GM12873 (cell line): ENCODE measurements around the gene SLTM.

Experiments used
- CTCF ChIP-seq: IDR thresholded peaks from 2 replicates; pipeline ENCODE4 v1.5.1; 2012; ENCODE audit warnings: low read depth, mild to moderate bottlenecking, moderate library complexity, low read length, control low read depth; ENCODE audit not compliant: insufficient read depth; ENCODE audit errors: missing control alignments

SLTM gene

GRCh38 chr15:58909616-58910015 is 23.9 kb downstream of the SLTM start:
- TF ChIP-seq CTCF: no peak

GRCh38 chr15:58908550-58909309 is 24.7 kb downstream of the SLTM start:
- no peak for TF ChIP-seq CTCF

GRCh38 chr15:58900631-58901030 is 32.8 kb downstream of the SLTM start:
- TF ChIP-seq CTCF: no peak

- no peak for TF ChIP-seq CTCF
Measured at GRCh38 chr15:58898150-58898680, 35.3 kb downstream of the SLTM start.

GRCh38 chr15:58889363-58889762 is 44.1 kb downstream of the SLTM start:
- TF ChIP-seq CTCF: no peak

GRCh38 chr15:58886921-58887320 is 46.6 kb downstream of the SLTM start:
- TF ChIP-seq CTCF: no peak

GRCh38 chr15:58882243-58882642 is 51.2 kb downstream of the SLTM start:
- TF ChIP-seq CTCF: no peak
